Activated CD4-positive, alpha-beta T cell treated with anti-CD3 and anti-CD28 coated beads for 36 hours (primary cell): ENCODE measurements around the gene TMED9. TPM values are rescaled to one million over a fixed set of nuclear protein-coding genes. Genes with fewer than 3 reads are reported as not detected.
A peak's percentile ranks its signal among the peaks of the same experiment; 100 is the strongest.

Experiments
- ATAC-seq: fragments of 200-7000 bp; cut with Tn5 transposase; one replicate; pipeline ENCODE4 v1.10.0; 2021; ENCODE audit warnings: mild to moderate bottlenecking, moderate library complexity
- CTCF ChIA-PET: fragments of 350-600 bp; sonication (Branson Sonifier 250); formaldehyde crosslinking; loops from one replicate; lab custom pipeline; 2021; ENCODE audit warnings: antibody characterized with exemption; lab: Charles Lee
- POLR2A ChIA-PET: fragments of 350-600 bp; sonication (Branson Sonifier 250); formaldehyde crosslinking; loops from one replicate; lab custom pipeline; 2021; ENCODE audit warnings: antibody characterized with exemption, inconsistent platforms; lab: Charles Lee
- DNase-seq: peaks from one replicate; pipeline ENCODE4 v3.0.0-alpha.2; 2020
- H3K27ac Mint-ChIP-seq: one replicate; pipeline ENCODE4 v1.8.0; 2021; ENCODE audit warnings: mixed read lengths
- H3K27me3 Mint-ChIP-seq: one replicate; pipeline ENCODE4 v1.8.0; 2021; ENCODE audit warnings: mixed read lengths
- H3K36me3 Mint-ChIP-seq: one replicate; pipeline ENCODE4 v1.8.0; 2021; ENCODE audit warnings: low read depth, mixed read lengths
- H3K4me1 Mint-ChIP-seq: one replicate; pipeline ENCODE4 v1.8.0; 2021; ENCODE audit warnings: mixed read lengths
- H3K4me3 Mint-ChIP-seq: one replicate; pipeline ENCODE4 v1.8.0; 2021; ENCODE audit warnings: mild to moderate bottlenecking, moderate library complexity, mixed read lengths
- H3K9me3 Mint-ChIP-seq: one replicate; pipeline ENCODE4 v1.8.0; 2021; ENCODE audit warnings: low read depth, mixed read lengths
- intact Hi-C, 2 experiments: fragments of 100-400 bp; cut with DNase I in 1 of 2; cut with micrococcal nuclease in 1 of 2; formaldehyde crosslinking; loops; one replicate each; pipeline versions ENCODE4 v1.14.2 to v1.15.1; 2022 to 2024; cut with DNase I, micrococcal nuclease
- total RNA-seq, 2 experiments: library from RNA; stranded (reverse); gene quantifications; one replicate each; pipeline ENCODE4 v1.2.3, GENCODE V29; 2021

TMED9 gene
- total RNA-seq, 2 experiments from 2014 or later, result 83.2 to 109 TPM

- no peak overlapping the region for H3K4me3 Mint-ChIP-seq
- intact Hi-C loops, result no loop called here
- H3K27ac Mint-ChIP-seq, result no peak overlapping the region
- H3K36me3 Mint-ChIP-seq, result no peaks in the 10 kb centered on the region
- DNase-seq (no peak), ATAC-seq (no peak)
- POLR2A ChIA-PET, result no interaction called here
- no peaks in the 10 kb centered on the region for H3K4me1 Mint-ChIP-seq
- CTCF ChIA-PET, result interaction anchor here (0.7 to 0.8 kb wide), 2 partner anchors 9 kb away, joined by 3 to 5 read pairs; no protein-coding TSS in a partner anchor
- no peaks in the 10 kb centered on the region for H3K9me3 Mint-ChIP-seq
- H3K27me3 Mint-ChIP-seq, result no peaks in the 10 kb centered on the region
Measured at GRCh38 chr5:177578316-177578715, 13.7 kb upstream of the TMED9 start.

- Mint-ChIP-seq H3K27me3 (peaks cover 14% of the 10 kb centered on the region), H3K36me3 (peaks cover 10% of the 10 kb centered on the region), H3K4me3 (no peak overlapping the region), H3K27ac (no peak overlapping the region), H3K9me3 (no peaks in the 10 kb centered on the region), H3K4me1 (peaks cover 21% of the 10 kb centered on the region)
- no peak for ATAC-seq
- no peak for DNase-seq
- POLR2A ChIA-PET, result no interaction called here
- intact Hi-C loops, result no loop called here
- CTCF ChIA-PET, result no interaction called here
Measured at GRCh38 chr5:177588413-177588909, 3.5 kb upstream of the TMED9 start.

- intact Hi-C loops, result loop anchor here (5.0 to 10.0 kb wide), 3 partner anchors 276 to 614 kb away; partner anchors contain the start of genes HNRNPAB (in 1 of the 2), MXD3 (in 1 of the 2) and NHP2 (in 1 of the 2)
- ChIA-PET CTCF (no interaction called here), POLR2A (no interaction called here)
- Mint-ChIP-seq H3K4me3 (no peak overlapping the region), H3K4me1 (peaks cover 25% of the 10 kb centered on the region), H3K9me3 (no peaks in the 10 kb centered on the region), H3K36me3 (peaks cover 28% of the 10 kb centered on the region), H3K27me3 (peaks cover 5% of the 10 kb centered on the region), H3K27ac (no peak overlapping the region)
- no peak for DNase-seq
- no peak for ATAC-seq
Measured at GRCh38 chr5:177590406-177590805, 1.6 kb upstream of the TMED9 start.

- H3K4me1 Mint-ChIP-seq, result peaks cover 29% of the 10 kb centered on the region
- peak overlapping the region; percentile 77 for H3K27ac Mint-ChIP-seq
- ATAC-seq (no peak), DNase-seq (no peak)
- peak overlapping the region; percentile 98 for H3K4me3 Mint-ChIP-seq
- H3K27me3 Mint-ChIP-seq, result peaks cover 5% of the 10 kb centered on the region
- ChIA-PET CTCF (interaction anchor here (0.6 to 1.9 kb wide), 4 partner anchors 16 to 557 kb away, joined by 3 to 6 read pairs (median 4); no protein-coding TSS in a partner anchor), POLR2A (no interaction called here)
- intact Hi-C loops, result loop anchor here (1.0 to 10.0 kb wide), 9 partner anchors 9 to 613 kb away; partner anchors contain the start of genes FAM193B (in 2 of the 2), B4GALT7 (in 1 of the 2), GRK6 (in 1 of the 2) and HNRNPAB (in 1 of the 2)
- peaks cover 39% of the 10 kb centered on the region for H3K36me3 Mint-ChIP-seq
- H3K9me3 Mint-ChIP-seq, result no peaks in the 10 kb centered on the region
Measured at GRCh38 chr5:177591690-177592009, 353 bp upstream of the TMED9 start.

GRCh38 chr5:177592905-177593304 lies 902 bp downstream of the TMED9 start:
- H3K27ac Mint-ChIP-seq, result peak overlapping the region; percentile 99
- H3K4me1 Mint-ChIP-seq, result peaks cover 32% of the 10 kb centered on the region
- ATAC-seq (no peak), DNase-seq (no peak)
- intact Hi-C loops, result loop anchor here (1.0 to 10.0 kb wide), 9 partner anchors 7 to 612 kb away; partner anchors contain the start of genes FAM193B (in 2 of the 2), B4GALT7 (in 1 of the 2), GRK6 (in 1 of the 2) and HNRNPAB (in 1 of the 2)
- peaks cover 5% of the 10 kb centered on the region for H3K27me3 Mint-ChIP-seq
- peak overlapping the region; percentile 98 for H3K4me3 Mint-ChIP-seq
- no peaks in the 10 kb centered on the region for H3K9me3 Mint-ChIP-seq
- POLR2A ChIA-PET, result no interaction called here
- H3K36me3 Mint-ChIP-seq, result peaks cover 42% of the 10 kb centered on the region
- CTCF ChIA-PET, result interaction anchor here (0.7 to 1.9 kb wide), 2 partner anchors 14 to 36 kb away, joined by 4 to 6 read pairs; no protein-coding TSS in a partner anchor

GRCh38 chr5:177593511-177593910 lies 1.5 kb downstream of the TMED9 start:
- ATAC-seq (no peak), DNase-seq (no peak)
- Mint-ChIP-seq H3K36me3 (peaks cover 42% of the 10 kb centered on the region), H3K9me3 (no peaks in the 10 kb centered on the region), H3K27ac (peak overlapping the region; percentile 69), H3K4me3 (peak overlapping the region; percentile 98), H3K27me3 (peaks cover 5% of the 10 kb centered on the region), H3K4me1 (peaks cover 30% of the 10 kb centered on the region)
- ChIA-PET CTCF (interaction anchor here (1.9 kb wide), 1 partner anchor 14 kb away, joined by 6 read pairs; no protein-coding TSS in a partner anchor), POLR2A (no interaction called here)
- intact Hi-C loops, result loop anchor here (2.0 to 10.0 kb wide), 5 partner anchors 167 to 611 kb away; partner anchors contain the start of genes GRK6 (in 1 of the 2), HNRNPAB (in 1 of the 2), LMAN2 (in 1 of the 2) and MXD3 (in 1 of the 2)

- Mint-ChIP-seq H3K9me3 (no peaks in the 10 kb centered on the region), H3K27ac (no peak overlapping the region), H3K4me1 (peaks cover 31% of the 10 kb centered on the region), H3K27me3 (peaks cover 5% of the 10 kb centered on the region), H3K36me3 (peaks cover 42% of the 10 kb centered on the region), H3K4me3 (no peak overlapping the region)
- ChIA-PET POLR2A (no interaction called here), CTCF (no interaction called here)
- no peak for DNase-seq
- ATAC-seq, result no peak
- intact Hi-C loops, result loop anchor here (5.0 to 10.0 kb wide), 3 partner anchors 279 to 611 kb away; partner anchors contain the start of genes HNRNPAB (in 1 of the 2), MXD3 (in 1 of the 2) and NHP2 (in 1 of the 2)
Measured at GRCh38 chr5:177594071-177594470, 2.1 kb downstream of the TMED9 start.

GRCh38 chr5:177595026-177595585 lies 3.1 kb downstream of the TMED9 start:
- peaks cover 42% of the 10 kb centered on the region for H3K36me3 Mint-ChIP-seq
- H3K27me3 Mint-ChIP-seq, result peaks cover 3% of the 10 kb centered on the region
- ATAC-seq (no peak), DNase-seq (no peak)
- H3K4me1 Mint-ChIP-seq, result peaks cover 33% of the 10 kb centered on the region
- ChIA-PET CTCF (no interaction called here), POLR2A (no interaction called here)
- no peak overlapping the region for H3K27ac Mint-ChIP-seq
- intact Hi-C loops, result loop anchor here (10.0 kb wide), 2 partner anchors 280 to 610 kb away; partner anchors contain the start of genes HNRNPAB (in 1 of the 2) and MXD3 (in 1 of the 2)
- no peak overlapping the region for H3K4me3 Mint-ChIP-seq
- no peaks in the 10 kb centered on the region for H3K9me3 Mint-ChIP-seq

GRCh38 chr5:177595991-177596774 lies 4.2 kb downstream of the TMED9 start:
- intact Hi-C loops, result loop anchor here (10.0 kb wide), 2 partner anchors 281 to 609 kb away; partner anchors contain the start of genes HNRNPAB (in 1 of the 2) and MXD3 (in 1 of the 2)
- Mint-ChIP-seq H3K36me3 (peaks cover 46% of the 10 kb centered on the region), H3K4me3 (no peak overlapping the region), H3K9me3 (no peaks in the 10 kb centered on the region), H3K4me1 (peaks cover 41% of the 10 kb centered on the region), H3K27me3 (no peaks in the 10 kb centered on the region), H3K27ac (peak overlapping the region; percentile 47)
- no peak for DNase-seq
- CTCF ChIA-PET, result interaction anchor here (0.5 to 0.6 kb wide), 2 partner anchors 200 to 227 kb away, joined by 3 to 4 read pairs; no protein-coding TSS in a partner anchor
- POLR2A ChIA-PET, result interaction anchor here (0.6 kb wide), 1 partner anchor 457 kb away, joined by 3 read pairs; no protein-coding TSS in a partner anchor
- ATAC-seq, result no peak

- CTCF ChIA-PET, result interaction anchor here (0.6 kb wide), 1 partner anchor 228 kb away, joined by 4 read pairs; no protein-coding TSS in a partner anchor
- Mint-ChIP-seq H3K4me3 (no peak overlapping the region), H3K27me3 (no peaks in the 10 kb centered on the region), H3K9me3 (no peaks in the 10 kb centered on the region), H3K27ac (no peak overlapping the region), H3K36me3 (peaks cover 46% of the 10 kb centered on the region), H3K4me1 (peaks cover 38% of the 10 kb centered on the region)
- ATAC-seq (no peak), DNase-seq (no peak)
- intact Hi-C loops, result loop anchor here (10.0 kb wide), 2 partner anchors 282 to 608 kb away; partner anchors contain the start of genes HNRNPAB (in 1 of the 2) and MXD3 (in 1 of the 2)
- POLR2A ChIA-PET, result interaction anchor here (0.6 kb wide), 1 partner anchor 458 kb away, joined by 3 read pairs; no protein-coding TSS in a partner anchor
Measured at GRCh38 chr5:177596775-177597238, 4.8 kb downstream of the TMED9 start.
